DND-41 (cell line): ENCODE results near the gene TKFC.

Experiments
- ATAC-seq: fragments of 200-7000 bp; cut with Tn5 transposase; 3 replicates; pipeline ENCODE4 v1.9.1; 2021; ENCODE audit warnings: low read depth; ENCODE audit not compliant: insufficient read depth
- DNase-seq: peaks from one replicate; pipeline ENCODE4 v3.0.0-alpha.2; 2020
- H2AFZ ChIP-seq: 2 replicates; pipeline ENCODE4 v1.6.0; 2012; ENCODE audit warnings: low read depth, low read length
- H3K27ac ChIP-seq: 2 replicates; pipeline ENCODE4 v1.5.1; 2012; ENCODE audit warnings: low read length, inconsistent platforms
- H3K27me3 ChIP-seq: fragments of 200-600 bp; sonication (generic); 2 replicates; pipeline ENCODE4 v1.6.0; 2012; ENCODE audit warnings: low read length, mild to moderate bottlenecking, inconsistent platforms; ENCODE audit not compliant: insufficient read depth, poor library complexity
- H3K36me3 ChIP-seq: 2 replicates; pipeline ENCODE4 v1.5.1; 2012; ENCODE audit warnings: low read length, inconsistent platforms; ENCODE audit not compliant: insufficient read depth
- H3K4me1 ChIP-seq: 2 replicates; pipeline ENCODE4 v1.5.1; 2012; ENCODE audit warnings: mild to moderate bottlenecking, low read length; ENCODE audit not compliant: insufficient read depth
- H3K4me2 ChIP-seq: 2 replicates; pipeline ENCODE4 v1.6.0; 2012; ENCODE audit warnings: mild to moderate bottlenecking, moderate library complexity, low read length, inconsistent platforms; ENCODE audit not compliant: insufficient read depth
- H3K4me3 ChIP-seq, 2 experiments: fragments of 200-600 bp in 1 of 2; shearing (Covaris generic) in 1 of 2; 2 replicates each; pipeline ENCODE4 v1.5.1; 2012 to 2016; ENCODE audit warnings: inconsistent platforms in 2 of 2, low read length in 2 of 2, mild to moderate bottlenecking in 2 of 2, low read depth in 1 of 2, moderate library complexity in 1 of 2
- H3K79me2 ChIP-seq: 2 replicates; pipeline ENCODE4 v1.6.0; 2012; ENCODE audit warnings: low read length, inconsistent platforms; ENCODE audit not compliant: insufficient read depth
- H3K9ac ChIP-seq: 2 replicates; pipeline ENCODE4 v1.6.0; 2012; ENCODE audit warnings: low read depth, mild to moderate bottlenecking, inconsistent platforms, low read length, moderate library complexity
- H3K9me3 ChIP-seq: 2 replicates; pipeline ENCODE4 v1.5.1; 2012; ENCODE audit warnings: low read length, moderate library complexity, mild to moderate bottlenecking, inconsistent platforms; ENCODE audit not compliant: insufficient read depth, severe bottlenecking
- H4K20me1 ChIP-seq: 2 replicates; pipeline ENCODE4 v1.6.0; 2012; ENCODE audit warnings: low read length; ENCODE audit not compliant: insufficient read depth
- CTCF ChIP-seq: IDR thresholded peaks from 2 replicates; pipeline ENCODE4 v1.5.1; 2012; ENCODE audit warnings: borderline replicate concordance, low read length, moderate library complexity, mild to moderate bottlenecking; ENCODE audit not compliant: poor library complexity, severe bottlenecking; ENCODE audit errors: extremely low read depth
- EZH2 ChIP-seq: IDR thresholded peaks from 3 replicates; pipeline ENCODE4 v1.6.1; 2012; ENCODE audit warnings: borderline replicate concordance, low read depth, mild to moderate bottlenecking, moderate library complexity, low read length, inconsistent platforms; ENCODE audit not compliant: severe bottlenecking

TKFC gene

GRCh38 chr11:61357894-61358239 lies 24.8 kb downstream of the TKFC start:
- Histone ChIP-seq H4K20me1 (no peaks in the 10 kb centered on the region), H3K4me1 (peaks cover 22% of the 10 kb centered on the region), H3K27me3 (no peaks in the 10 kb centered on the region), H2AFZ (no peak overlapping the region), H3K9ac (no peak overlapping the region), H3K36me3 (peaks cover 19% of the 10 kb centered on the region), H3K27ac (no peak overlapping the region), H3K9me3 (no peaks in the 10 kb centered on the region), H3K4me3 (no peak overlapping the region), H3K4me2 (no peak overlapping the region), H3K79me2 (peaks cover 29% of the 10 kb centered on the region)
- TF ChIP-seq CTCF (no peak), EZH2 (no peak)
- ATAC-seq (no peak), DNase-seq (no peak)

GRCh38 chr11:61358566-61358965 lies 25.5 kb downstream of the TKFC start:
- Histone ChIP-seq H3K4me3 (no peak overlapping the region), H2AFZ (no peak overlapping the region), H3K9ac (no peak overlapping the region), H3K27ac (no peak overlapping the region), H4K20me1 (no peaks in the 10 kb centered on the region), H3K36me3 (peaks cover 17% of the 10 kb centered on the region), H3K4me1 (peaks cover 28% of the 10 kb centered on the region), H3K9me3 (no peaks in the 10 kb centered on the region), H3K79me2 (peaks cover 35% of the 10 kb centered on the region), H3K27me3 (no peaks in the 10 kb centered on the region), H3K4me2 (no peak overlapping the region)
- DNase-seq (no peak), ATAC-seq (no peak)
- TF ChIP-seq EZH2: no peak
- TF ChIP-seq CTCF: no peak

GRCh38 chr11:61359516-61359915 lies 26.5 kb downstream of the TKFC start:
- H4K20me1 ChIP-seq: no peaks in the 10 kb centered on the region
- H3K9ac ChIP-seq: no peak overlapping the region
- peaks cover 21% of the 10 kb centered on the region for H3K36me3 ChIP-seq
- ATAC-seq (no peak), DNase-seq (no peak)
- no peaks in the 10 kb centered on the region for H3K27me3 ChIP-seq
- H3K9me3 ChIP-seq: no peaks in the 10 kb centered on the region
- no peak overlapping the region for H2AFZ ChIP-seq
- H3K27ac ChIP-seq: no peak overlapping the region
- peaks cover 32% of the 10 kb centered on the region for H3K4me1 ChIP-seq
- H3K4me3 ChIP-seq: no peak overlapping the region
- TF ChIP-seq CTCF (no peak), EZH2 (no peak)
- peak overlapping the region; percentile 91; the same call in 1 of the 2 replicates for H3K4me2 ChIP-seq
- H3K79me2 ChIP-seq: peaks cover 45% of the 10 kb centered on the region

GRCh38 chr11:61361237-61361740 lies 28.3 kb downstream of the TKFC start:
- H3K4me1 ChIP-seq: peaks cover 32% of the 10 kb centered on the region

More at GRCh38 chr11:61361237-61361740, 28.3 kb downstream of the TKFC start:
- H2AFZ ChIP-seq: peak overlapping the region; percentile 100
- peaks cover 38% of the 10 kb centered on the region for H3K36me3 ChIP-seq
- H3K27ac ChIP-seq: peak overlapping the region; percentile 100
- no peak for TF ChIP-seq CTCF
- TF ChIP-seq EZH2: no peak
- peak overlapping the region; percentile 91 for H3K4me2 ChIP-seq
- H3K27me3 ChIP-seq: no peaks in the 10 kb centered on the region
- no peak for DNase-seq
- H3K79me2 ChIP-seq: peaks cover 45% of the 10 kb centered on the region
- H3K9ac ChIP-seq: peak overlapping the region; percentile 100
- ATAC-seq: peak; percentile 7
- H3K4me3 ChIP-seq: peak overlapping the region; percentile 60 to 80
- no peaks in the 10 kb centered on the region for H3K9me3 ChIP-seq
- H4K20me1 ChIP-seq: no peaks in the 10 kb centered on the region
